Caco-2 (cell line): ENCODE measurements around the gene SERPINH1. TPM values are rescaled to one million over a fixed set of nuclear protein-coding genes. Genes with fewer than 3 reads are reported as not detected.
A peak's percentile ranks its signal among the peaks of the same experiment; 100 is the strongest.

ENCODE experiments used
- BruUV-seq: library from RNA; stranded (reverse); fragments of 400-500 nt; replicated peaks from 2 replicates; lab custom pipeline; 2021; lab: Mats Ljungman, UMichigan
- CTCF ChIA-PET: fragments of 300-600 bp; sonication (Branson Sonifier 250); formaldehyde crosslinking; loops from one replicate; lab custom pipeline; 2022; ENCODE audit warnings: antibody characterized with exemption; lab: Charles Lee
- POLR2A ChIA-PET: fragments of 300-600 bp; sonication (Branson Sonifier 250); formaldehyde crosslinking; loops from one replicate; lab custom pipeline; 2022; ENCODE audit warnings: antibody characterized with exemption; lab: Charles Lee
- DNase-seq, 2 experiments: peaks; one replicate each; pipeline versions ENCODE4 v3.0.0 to v3.0.0-alpha.2; 2020 to 2022
- H3K27me3 ChIP-seq: replicated peaks from 2 replicates; pipeline ENCODE4 v1.6.0; 2011; ENCODE audit warnings: low read length; ENCODE audit not compliant: control insufficient read depth, insufficient read depth
- H3K36me3 ChIP-seq: 2 replicates; pipeline ENCODE4 v1.5.1; 2011; ENCODE audit warnings: low read length; ENCODE audit not compliant: control insufficient read depth, insufficient read depth
- H3K4me1 ChIP-seq: fragments of 250-450 bp; sonication (Bioruptor Pico); 2 replicates; pipeline ENCODE4 v1.5.1; 2020; ENCODE audit warnings: mild to moderate bottlenecking
- H3K4me3 ChIP-seq: 2 replicates; pipeline ENCODE4 v1.5.1; 2011; ENCODE audit warnings: low read depth, mild to moderate bottlenecking, control low read depth, low read length
- H3K9me3 ChIP-seq: fragments of 250-450 bp; sonication (Bioruptor Pico); 2 replicates; pipeline ENCODE4 v1.5.1; 2020; ENCODE audit warnings: mild to moderate bottlenecking, moderate library complexity
- H3K27ac Mint-ChIP-seq: one replicate; pipeline ENCODE4 v1.8.0; 2022; ENCODE audit warnings: mixed read lengths; ENCODE audit not compliant: unreplicated experiment
- H3K27me3 Mint-ChIP-seq: one replicate; pipeline ENCODE4 v1.8.0; 2022; ENCODE audit warnings: mixed read lengths; ENCODE audit not compliant: insufficient read depth, unreplicated experiment
- H3K36me3 Mint-ChIP-seq: one replicate; pipeline ENCODE4 v1.8.0; 2022; ENCODE audit warnings: mild to moderate bottlenecking, mixed read lengths; ENCODE audit not compliant: insufficient read depth, unreplicated experiment
- H3K4me1 Mint-ChIP-seq: one replicate; pipeline ENCODE4 v1.8.0; 2022; ENCODE audit warnings: low read depth, mixed read lengths; ENCODE audit not compliant: unreplicated experiment
- H3K4me3 Mint-ChIP-seq: one replicate; pipeline ENCODE4 v1.8.0; 2022; ENCODE audit warnings: mild to moderate bottlenecking, moderate library complexity, mixed read lengths; ENCODE audit not compliant: unreplicated experiment
- H3K9me3 Mint-ChIP-seq: one replicate; pipeline ENCODE4 v1.8.0; 2022; ENCODE audit warnings: mixed read lengths; ENCODE audit not compliant: unreplicated experiment
- CTCF ChIP-seq, 2 experiments: fragments of 200-600 bp in 1 of 2; IDR thresholded peaks; 1 replicate in 1 of 2; 2 replicates in 1 of 2; pipeline versions ENCODE4 v1.5.1 to v1.8.0; 2011 to 2022; ENCODE audit warnings: antibody characterized with exemption in 1 of 2, control low read depth in 1 of 2, inconsistent platforms in 1 of 2, low read depth in 1 of 2, low read length in 1 of 2, mild to moderate bottlenecking in 1 of 2, moderate library complexity in 1 of 2; ENCODE audit not compliant: insufficient read depth in 1 of 2, severe bottlenecking in 1 of 2, unreplicated experiment in 1 of 2
- intact Hi-C: fragments of 100-400 bp; cut with micrococcal nuclease; formaldehyde crosslinking; loops from one replicate; pipeline ENCODE4 v1.10.0; 2022; ENCODE audit not compliant: unreplicated experiment
- total RNA-seq: library from RNA; stranded (reverse); gene quantifications from 2 replicates; pipeline ENCODE4 v1.2.3, GENCODE V29; 2022

SERPINH1 gene
- total RNA-seq, 1 experiment from 2014 or later = 481 TPM

GRCh38 chr11:75563978-75564552, 2.0 kb downstream of the SERPINH1 start:
- peaks cover 27% of the 10 kb centered on the region for H3K4me1 Mint-ChIP-seq
- CTCF ChIA-PET = interaction anchor here (1.2 kb wide), 1 partner anchor 11 kb away, joined by 3 read pairs; no protein-coding TSS in a partner anchor
- H3K4me3 Mint-ChIP-seq = peak overlapping the region; percentile 93
- no peak for DNase-seq
- peaks cover 54% of the 10 kb centered on the region for H3K4me1 ChIP-seq
- H3K27ac Mint-ChIP-seq = peak overlapping the region; percentile 95
- H3K36me3 ChIP-seq = peaks cover 11% of the 10 kb centered on the region
- no peaks in the 10 kb centered on the region for H3K27me3 ChIP-seq
- H3K9me3 ChIP-seq = no peaks in the 10 kb centered on the region
- H3K36me3 Mint-ChIP-seq = peaks cover 70% of the 10 kb centered on the region
- intact Hi-C loops = no loop called here
- BruUV-seq = no TSS peak
- POLR2A ChIA-PET = no interaction called here
- peak overlapping the region; percentile 51 for H3K4me3 ChIP-seq
- no peaks in the 10 kb centered on the region for H3K9me3 Mint-ChIP-seq
- H3K27me3 Mint-ChIP-seq = no peaks in the 10 kb centered on the region
- TF ChIP-seq CTCF (IDR thresholded peaks at IDR 0.05; ENCODE audit: insufficient read depth in 1 of 2, low read depth in 1 of 2, low read length in 1 of 2, severe bottlenecking in 1 of 2, unreplicated experiment in 1 of 2) = no peak

GRCh38 chr11:75565221-75565814, 3.3 kb downstream of the SERPINH1 start:
- intact Hi-C loops = no loop called here
- Histone ChIP-seq H3K4me1 (peaks cover 41% of the 10 kb centered on the region), H3K4me3 (no peak overlapping the region), H3K27me3 (no peaks in the 10 kb centered on the region), H3K36me3 (peaks cover 13% of the 10 kb centered on the region), H3K9me3 (no peaks in the 10 kb centered on the region)
- POLR2A ChIA-PET = no interaction called here
- peaks cover 81% of the 10 kb centered on the region for H3K36me3 Mint-ChIP-seq
- peaks cover 18% of the 10 kb centered on the region for H3K4me1 Mint-ChIP-seq
- no peaks in the 10 kb centered on the region for H3K9me3 Mint-ChIP-seq
- H3K27ac Mint-ChIP-seq = peak overlapping the region; percentile 19
- no peaks in the 10 kb centered on the region for H3K27me3 Mint-ChIP-seq
- CTCF ChIA-PET = interaction anchor here (1.2 kb wide), 1 partner anchor 10 kb away, joined by 3 read pairs; no protein-coding TSS in a partner anchor
- BruUV-seq = no TSS peak
- no peak for TF ChIP-seq CTCF (IDR thresholded peaks at IDR 0.05; ENCODE audit: insufficient read depth in 1 of 2, low read depth in 1 of 2, low read length in 1 of 2, severe bottlenecking in 1 of 2, unreplicated experiment in 1 of 2)
- peak overlapping the region; percentile 93 for H3K4me3 Mint-ChIP-seq
- peak in 1 of 2 experiments; percentile 51 for DNase-seq

GRCh38 chr11:75565916-75566762, 4.1 kb downstream of the SERPINH1 start:
- Histone ChIP-seq H3K27me3 (no peaks in the 10 kb centered on the region), H3K9me3 (no peaks in the 10 kb centered on the region), H3K36me3 (peaks cover 13% of the 10 kb centered on the region), H3K4me3 (no peak overlapping the region), H3K4me1 (peaks cover 33% of the 10 kb centered on the region)
- peaks cover 89% of the 10 kb centered on the region for H3K36me3 Mint-ChIP-seq
- H3K9me3 Mint-ChIP-seq = no peaks in the 10 kb centered on the region
- TF ChIP-seq CTCF (IDR thresholded peaks at IDR 0.05; ENCODE audit: insufficient read depth in 1 of 2, low read depth in 1 of 2, low read length in 1 of 2, severe bottlenecking in 1 of 2, unreplicated experiment in 1 of 2) = no peak
- no peaks in the 10 kb centered on the region for H3K27me3 Mint-ChIP-seq
- no TSS peak for BruUV-seq
- CTCF ChIA-PET = no interaction called here
- POLR2A ChIA-PET = no interaction called here
- H3K4me3 Mint-ChIP-seq = no peak overlapping the region
- intact Hi-C loops = no loop called here
- H3K27ac Mint-ChIP-seq = peak overlapping the region; percentile 19
- no peak for DNase-seq
- H3K4me1 Mint-ChIP-seq = peaks cover 18% of the 10 kb centered on the region
